Measurements from ENCODE around the gene SCN5A. TPM values are rescaled to one million over a fixed set of nuclear protein-coding genes. Genes with fewer than 3 reads are reported as not detected.

SCN5A gene
- total and polyA plus RNA-seq, 2 of the 8 experiments (the other 6 are each of a cell fraction or from before 2014, with no cell fraction given) = 4.8 to 11.4 TPM

GRCh38 chr3:38549957-38550840 lies 99.3 kb downstream of the SCN5A start (continued):
- no peak for TF ChIP-seq SAP30 (IDR thresholded peaks at IDR 0.05; ENCODE audit: insufficient read depth, insufficient replicate concordance, low read length)
- no peak for TF ChIP-seq EGR1 (IDR thresholded peaks at IDR 0.05; ENCODE audit: borderline replicate concordance, low read depth, low read length)
- no peak for TF ChIP-seq CBX5 (IDR thresholded peaks at IDR 0.05; ENCODE audit: low read depth, low read length)
- TF ChIP-seq SP2 (IDR thresholded peaks at IDR 0.05; ENCODE audit: low read length) = no peak
- no peak for TF ChIP-seq TAF1 (IDR thresholded peaks at IDR 0.05; ENCODE audit: low read depth, low read length)
- no peak for TF ChIP-seq BACH1 (IDR thresholded peaks at IDR 0.05; ENCODE audit: low read length)
- TF ChIP-seq, protein P1, sequence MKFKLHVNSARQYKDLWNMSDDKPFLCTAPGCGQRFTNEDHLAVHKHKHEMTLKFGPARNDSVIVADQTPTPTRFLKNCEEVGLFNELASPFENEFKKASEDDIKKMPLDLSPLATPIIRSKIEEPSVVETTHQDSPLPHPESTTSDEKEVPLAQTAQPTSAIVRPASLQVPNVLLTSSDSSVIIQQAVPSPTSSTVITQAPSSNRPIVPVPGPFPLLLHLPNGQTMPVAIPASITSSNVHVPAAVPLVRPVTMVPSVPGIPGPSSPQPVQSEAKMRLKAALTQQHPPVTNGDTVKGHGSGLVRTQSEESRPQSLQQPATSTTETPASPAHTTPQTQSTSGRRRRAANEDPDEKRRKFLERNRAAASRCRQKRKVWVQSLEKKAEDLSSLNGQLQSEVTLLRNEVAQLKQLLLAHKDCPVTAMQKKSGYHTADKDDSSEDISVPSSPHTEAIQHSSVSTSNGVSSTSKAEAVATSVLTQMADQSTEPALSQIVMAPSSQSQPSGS (IDR thresholded peaks at IDR 0.05; ENCODE audit: low read length) = no peak
